OCI-LY3 (cell line): Measurements from ENCODE around the gene TMEM164.

Experiments
- EZH2phosphoT487 ChIP-seq: fragments of 200-600 bp; shearing (Covaris generic); IDR thresholded peaks from 2 replicates; pipeline ENCODE4 v1.6.1; 2018; ENCODE audit warnings: antibody characterized with exemption, mixed run types, low read depth
- TF ChIP-seq, protein P1 (sequence below): fragments of 200-600, 300-600 bp; sonication (generic); IDR thresholded peaks from 2 replicates; pipeline ENCODE4 v1.5.1; 2014; ENCODE audit warnings: antibody characterized with exemption, low read length, low read depth

DNA sequence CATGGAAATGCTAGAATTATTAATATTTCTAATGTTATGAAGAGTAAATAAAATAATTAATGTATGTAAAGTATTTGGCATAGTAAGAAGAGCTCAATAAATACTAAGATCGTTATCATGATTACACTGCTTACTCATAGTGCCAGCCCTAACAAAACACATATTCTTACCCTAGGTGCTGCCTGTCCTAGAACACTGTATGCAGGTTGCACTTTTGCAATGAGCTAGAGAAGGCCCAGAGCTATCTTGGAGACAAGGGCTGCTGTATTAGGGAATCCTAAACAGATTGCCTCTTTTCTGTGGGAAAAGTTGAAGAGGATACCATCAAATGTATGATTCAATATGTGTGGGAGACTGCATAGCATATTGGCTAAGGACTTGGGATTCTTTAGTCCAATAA is 48.0 kb upstream of the TMEM164 start:
- TF ChIP-seq, protein P1, sequence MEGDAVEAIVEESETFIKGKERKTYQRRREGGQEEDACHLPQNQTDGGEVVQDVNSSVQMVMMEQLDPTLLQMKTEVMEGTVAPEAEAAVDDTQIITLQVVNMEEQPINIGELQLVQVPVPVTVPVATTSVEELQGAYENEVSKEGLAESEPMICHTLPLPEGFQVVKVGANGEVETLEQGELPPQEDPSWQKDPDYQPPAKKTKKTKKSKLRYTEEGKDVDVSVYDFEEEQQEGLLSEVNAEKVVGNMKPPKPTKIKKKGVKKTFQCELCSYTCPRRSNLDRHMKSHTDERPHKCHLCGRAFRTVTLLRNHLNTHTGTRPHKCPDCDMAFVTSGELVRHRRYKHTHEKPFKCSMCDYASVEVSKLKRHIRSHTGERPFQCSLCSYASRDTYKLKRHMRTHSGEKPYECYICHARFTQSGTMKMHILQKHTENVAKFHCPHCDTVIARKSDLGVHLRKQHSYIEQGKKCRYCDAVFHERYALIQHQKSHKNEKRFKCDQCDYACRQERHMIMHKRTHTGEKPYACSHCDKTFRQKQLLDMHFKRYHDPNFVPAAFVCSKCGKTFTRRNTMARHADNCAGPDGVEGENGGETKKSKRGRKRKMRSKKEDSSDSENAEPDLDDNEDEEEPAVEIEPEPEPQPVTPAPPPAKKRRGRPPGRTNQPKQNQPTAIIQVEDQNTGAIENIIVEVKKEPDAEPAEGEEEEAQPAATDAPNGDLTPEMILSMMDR = no peak
- no peak for TF ChIP-seq EZH2phosphoT487
